ENCODE measurements around the gene SMIM32. TPM values are rescaled to one million over a fixed set of nuclear protein-coding genes. Genes with fewer than 3 reads are reported as not detected.

Gene SMIM32
- total RNA-seq (not detected in 2 replicates), polyA plus RNA-seq (not detected in 2 replicates), polyA minus RNA-seq (not detected in 2 replicates), Bru-seq, nascent RNA (not detected), BruChase-seq, experiment 1, labeled RNA remaining after a 6-hour chase (not detected), BruChase-seq, experiment 2, labeled RNA remaining after a 2-hour chase (not detected)
- polyA plus RNA-seq (2011; cell fraction: cytosol; rRNA removed), result not detected in 2 replicates
- polyA plus RNA-seq (2011; cell fraction: nucleus; rRNA removed), result not detected in 2 replicates
- not detected in 2 replicates for polyA plus RNA-seq (2012)
- not detected for polyA minus RNA-seq (2011; cell fraction: cytosol; rRNA and poly(A)+ RNA removed)
- not detected in 2 replicates for polyA minus RNA-seq (2011; cell fraction: nucleus; rRNA and poly(A)+ RNA removed)
- long read RNA-seq, result 0 reads

GRCh38 chr5:136192526-136193321 lies at the start of gene SMIM32:
Gene SMIM32, minus strand, starts transcription at chr5:136193162. Its CDS starts 638 bp downstream, at chr5:136192524.
- peak; percentile 2 for DNase-seq (ENCODE audit: low read depth, low spot score)
- H3K9me3 ChIP-seq (replicated peaks; ENCODE audit: control insufficient read depth, insufficient read depth, low read length), result no peaks in the 10 kb centered on the region
- H3K27ac ChIP-seq (ENCODE audit: insufficient read depth, low read depth, low read length), result no peak within 1 kb of the TSS
- CTCF ChIA-PET, result interaction anchor here (0.6 kb wide), 1 partner anchor 163 kb away, joined by 3 read pairs; no protein-coding TSS in a partner anchor
- H3K4me3 ChIP-seq (replicated peaks in 1 of 3; ENCODE audit: insufficient read depth in 1 of 3, low read depth in 1 of 3, low read length in 3 of 3), result peak within 1 kb of the TSS in 2 of 3 experiments; percentile 10 to 28
- no peaks in the 10 kb centered on the region for H3K9me1 ChIP-seq (replicated peaks; ENCODE audit: control insufficient read depth, extremely low read depth, insufficient read depth, low read length)
- no peaks in the 10 kb centered on the region for H3K79me2 ChIP-seq (ENCODE audit: control insufficient read depth, insufficient read depth, low read length)
- no peak within 1 kb of the TSS for H2AFZ ChIP-seq (ENCODE audit: low read depth, low read length)
- no peak for FAIRE-seq
- no peaks in the 10 kb centered on the region for H3K36me3 ChIP-seq (ENCODE audit: control insufficient read depth in 2 of 2, extremely low read depth in 1 of 2, insufficient read depth in 2 of 2, low read length in 2 of 2)
- TF ChIP-seq JUN (IDR thresholded peaks at IDR 0.05; ENCODE audit: borderline replicate concordance, insufficient read depth, insufficient read length, low read depth) (no peak), EZH2 (IDR thresholded peaks at IDR 0.05; ENCODE audit: borderline replicate concordance, low read depth, low read length, severe bottlenecking) (peak; percentile 13)
- H3K9ac ChIP-seq (replicated peaks; ENCODE audit: extremely low read depth, insufficient read depth, low read length), result no peak within 1 kb of the TSS
- no TSS peak for BruUV-seq (replicated peaks)
- intact Hi-C loops (cut with micrococcal nuclease) (loop anchor here (5.0 kb wide), 1 partner anchor 60 kb away; the partner anchor contains the start of gene SMAD5), dilution Hi-C loops (cut with MboI; ENCODE audit: extremely low pct_ligation_motif_present, low sequenced_read_pairs) (no loop called here)
- H3K4me2 ChIP-seq (ENCODE audit: insufficient read depth, low read length), result peak within 1 kb of the TSS; percentile 3
- no peaks in the 10 kb centered on the region for H4K20me1 ChIP-seq (replicated peaks; ENCODE audit: control insufficient read depth, extremely low read depth, insufficient read depth, low read length)
- H3K27me3 ChIP-seq (ENCODE audit: control insufficient read depth in 2 of 2, insufficient read depth in 2 of 2, low read length in 2 of 2), result peaks cover 35 to 43% of the 10 kb centered on the region in 2 experiments
- POLR2A ChIA-PET, result no interaction called here
- peaks cover 4% of the 10 kb centered on the region for H3K4me1 ChIP-seq (ENCODE audit: control insufficient read depth, extremely low read depth, insufficient read depth, low read length)

GRCh38 chr5:136242611-136243010 lies 49.6 kb upstream of the SMIM32 start:
- DNase-seq (ENCODE audit: low read depth, low spot score) (no peak), FAIRE-seq (no peak)
- H3K79me2 ChIP-seq (ENCODE audit: control insufficient read depth, insufficient read depth, low read length), result no peaks in the 10 kb centered on the region
- no peaks in the 10 kb centered on the region for H4K20me1 ChIP-seq (replicated peaks; ENCODE audit: control insufficient read depth, extremely low read depth, insufficient read depth, low read length)
- ChIA-PET CTCF (interaction anchor here (0.6 to 1.3 kb wide), 3 partner anchors 17 to 1170 kb away, joined by 3 to 4 read pairs (median 3); no protein-coding TSS in a partner anchor), POLR2A (no interaction called here)
- no peak overlapping the region for H3K9ac ChIP-seq (replicated peaks; ENCODE audit: extremely low read depth, insufficient read depth, low read length)
- H3K9me1 ChIP-seq (replicated peaks; ENCODE audit: control insufficient read depth, extremely low read depth, insufficient read depth, low read length), result no peaks in the 10 kb centered on the region
- intact Hi-C loops (cut with micrococcal nuclease), result no loop called here
- H3K27ac ChIP-seq (ENCODE audit: insufficient read depth, low read depth, low read length), result no peak overlapping the region
- BruUV-seq (replicated peaks), result no TSS peak
- dilution Hi-C loops (cut with MboI; ENCODE audit: extremely low pct_ligation_motif_present, low sequenced_read_pairs), result no loop called here
- H3K4me2 ChIP-seq (ENCODE audit: insufficient read depth, low read length), result no peak overlapping the region
- H3K36me3 ChIP-seq (ENCODE audit: control insufficient read depth in 2 of 2, extremely low read depth in 1 of 2, insufficient read depth in 2 of 2, low read length in 2 of 2), result no peaks in the 10 kb centered on the region
- no peak overlapping the region for H2AFZ ChIP-seq (ENCODE audit: low read depth, low read length)
- TF ChIP-seq POLR2A (IDR thresholded peaks at IDR 0.05; ENCODE audit: low read depth, low read length) (no peak), MYC (IDR thresholded peaks at IDR 0.05; ENCODE audit: low read depth, low read length) (no peak), EZH2 (IDR thresholded peaks at IDR 0.05; ENCODE audit: borderline replicate concordance, low read depth, low read length, severe bottlenecking) (no peak), MAX (IDR thresholded peaks at IDR 0.05; ENCODE audit: insufficient read depth, insufficient read length) (no peak), POLR2AphosphoS5 (IDR thresholded peaks at IDR 0.05; ENCODE audit: insufficient read depth, low read depth, low read length) (no peak), FOS (IDR thresholded peaks at IDR 0.05; ENCODE audit: borderline replicate concordance, insufficient read depth, low read length) (no peak), CTCF (IDR thresholded peaks at IDR 0.05; ENCODE audit: extremely low read depth in 1 of 2, insufficient read depth in 1 of 2, low read depth in 1 of 2, low read length in 2 of 2) (no peak), GATA2 (IDR thresholded peaks at IDR 0.05; ENCODE audit: insufficient read depth, insufficient read length, low read depth, low read length) (no peak), JUN (IDR thresholded peaks at IDR 0.05; ENCODE audit: borderline replicate concordance, insufficient read depth, insufficient read length, low read depth) (no peak)
- H3K27me3 ChIP-seq (ENCODE audit: control insufficient read depth in 2 of 2, insufficient read depth in 2 of 2, low read length in 2 of 2), result peaks cover 2 to 4% of the 10 kb centered on the region in 2 experiments
- no peak overlapping the region for H3K4me3 ChIP-seq (replicated peaks in 1 of 3; ENCODE audit: insufficient read depth in 1 of 3, low read depth in 1 of 3, low read length in 3 of 3)
- H3K9me3 ChIP-seq (replicated peaks; ENCODE audit: control insufficient read depth, insufficient read depth, low read length), result no peaks in the 10 kb centered on the region
- H3K4me1 ChIP-seq (ENCODE audit: control insufficient read depth, extremely low read depth, insufficient read depth, low read length), result no peaks in the 10 kb centered on the region

Measured in endothelial cell of umbilical vein (primary cell).